Astrocyte of the hippocampus (primary cell): ENCODE results near the gene CNPY2.
A peak's percentile ranks its signal among the peaks of the same experiment; 100 is the strongest.
"Not testable (repeated sequence)": the region's sequence is repeated elsewhere in the genome, so short reads cannot be mapped to it uniquely, and the experiment has no call there.

Source experiments
- DNase-seq: peaks from one replicate; pipeline ENCODE4 v3.0.0; 2011; ENCODE audit warnings: low read depth, low spot score

The CNPY2 gene

DNA sequence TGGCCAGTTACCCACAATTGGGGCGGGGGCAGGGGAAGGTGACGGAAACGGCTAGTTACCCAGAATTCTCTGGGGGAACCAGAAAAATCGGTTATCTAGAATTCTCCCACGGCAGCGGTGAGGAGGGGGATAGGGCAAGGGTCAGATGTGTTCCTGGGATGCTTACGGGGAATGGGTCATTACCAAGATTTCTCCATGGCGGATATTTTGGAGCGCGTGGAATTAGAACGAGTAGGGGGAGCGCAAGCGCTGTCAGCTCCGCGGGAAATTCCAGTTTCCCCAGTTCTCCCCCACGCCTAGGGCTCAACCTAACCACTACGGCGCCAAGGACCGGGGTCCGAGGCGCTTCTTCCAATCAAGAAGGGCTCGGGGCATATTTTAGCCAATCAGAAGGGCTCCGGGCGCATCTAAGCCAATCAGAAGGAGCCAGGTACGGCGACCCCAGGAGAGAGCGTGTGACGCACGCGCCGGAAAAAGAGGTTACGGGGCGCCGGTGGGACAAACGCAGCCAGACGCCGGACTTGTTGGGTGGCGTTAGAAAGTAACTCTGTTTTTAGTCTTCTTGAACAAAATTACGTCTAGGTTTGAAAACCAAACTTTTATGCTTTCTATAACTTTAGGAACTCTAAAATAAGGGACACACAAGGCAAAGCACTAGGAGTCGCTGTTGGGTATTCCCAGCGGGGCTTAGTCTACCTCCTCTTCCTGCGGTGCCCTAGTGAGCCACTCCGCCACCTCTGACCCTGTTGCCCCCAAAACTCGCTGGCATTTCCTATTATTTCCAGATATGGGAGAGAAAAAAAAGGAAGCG is 18.1 kb upstream of the CNPY2 start, which contains the start of gene PAN2:
PAN2 (minus strand) TSS at position 322 of the 811 bp plus-strand sequence. CDS start 906 bp downstream, outside the sequence.
- DNase-seq = peak; percentile 99

DNA sequence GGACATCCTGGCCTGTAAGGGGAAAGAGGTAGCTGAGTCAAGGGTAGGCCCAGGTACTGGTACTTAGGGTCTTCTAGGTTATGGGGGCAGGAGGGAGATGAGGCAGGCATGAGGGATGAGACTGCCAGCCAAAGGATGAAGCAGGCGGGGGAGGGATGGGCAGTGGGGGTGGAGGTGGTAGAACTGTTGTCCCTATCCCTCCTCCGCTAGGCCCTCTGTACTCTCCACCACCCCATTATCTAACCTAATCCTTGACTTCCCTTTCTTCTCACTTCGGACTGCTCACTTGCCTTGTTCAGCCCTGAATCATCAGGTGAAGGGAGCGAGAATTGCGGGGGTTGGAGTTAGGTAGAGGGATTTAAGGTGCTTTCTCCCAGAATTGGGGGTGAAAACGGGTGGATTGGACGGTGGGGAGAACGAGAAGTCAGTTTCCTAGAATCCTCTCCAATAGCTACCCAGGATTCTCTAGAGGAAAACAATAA is 17.4 kb upstream of the CNPY2 start:
- no peak for DNase-seq

GRCh38 chr12:56332512-56333196 is 16.9 kb upstream of the CNPY2 start:
- no peak for DNase-seq

GRCh38 chr12:56330936-56331490 is 15.2 kb upstream of the CNPY2 start:
- no peak for DNase-seq

DNA sequence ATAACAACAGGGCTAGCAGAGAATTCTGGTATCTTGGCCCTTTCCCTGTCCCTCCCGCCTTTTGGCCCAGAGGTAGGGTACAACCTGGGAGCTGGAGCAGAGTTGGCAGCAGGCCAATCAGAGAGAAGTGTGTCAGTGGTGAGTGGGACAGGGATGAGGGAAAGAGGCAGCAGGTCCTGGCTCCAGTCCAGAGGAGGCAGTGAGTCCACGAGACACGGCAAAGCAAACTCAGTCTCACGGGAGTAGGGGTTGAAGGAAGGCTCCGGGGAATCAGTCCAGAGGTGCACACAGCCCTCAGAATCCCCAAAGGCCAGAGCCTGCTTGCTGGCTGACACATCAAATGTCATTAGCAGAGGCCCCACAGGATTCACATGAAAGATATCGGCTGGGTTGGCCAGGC is 10.7 kb upstream of the CNPY2 start:
- no peak for DNase-seq

- DNase-seq = no peak
Measured at GRCh38 chr12:56326126-56326525, 10.3 kb upstream of the CNPY2 start.

DNA sequence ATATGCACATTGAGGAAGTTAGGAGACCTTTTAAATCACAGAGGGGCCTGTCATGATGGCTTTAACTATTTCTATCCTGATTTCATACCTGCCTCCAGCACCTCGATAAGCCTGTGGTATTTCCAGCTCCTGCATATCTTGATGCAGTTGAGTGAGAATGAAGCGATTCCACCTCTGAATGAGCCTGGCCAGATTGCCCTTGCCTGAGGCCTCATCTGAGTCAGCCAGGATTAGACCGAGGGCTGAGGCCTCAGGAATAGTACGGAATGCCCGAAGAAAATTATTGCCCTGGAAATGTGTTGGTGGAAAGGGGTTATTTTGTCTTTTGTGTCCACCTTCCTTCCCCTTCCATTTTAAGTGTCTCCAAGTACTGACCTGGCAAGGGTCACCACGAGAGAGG is 8.4 kb upstream of the CNPY2 start:
- DNase-seq = no peak

DNA sequence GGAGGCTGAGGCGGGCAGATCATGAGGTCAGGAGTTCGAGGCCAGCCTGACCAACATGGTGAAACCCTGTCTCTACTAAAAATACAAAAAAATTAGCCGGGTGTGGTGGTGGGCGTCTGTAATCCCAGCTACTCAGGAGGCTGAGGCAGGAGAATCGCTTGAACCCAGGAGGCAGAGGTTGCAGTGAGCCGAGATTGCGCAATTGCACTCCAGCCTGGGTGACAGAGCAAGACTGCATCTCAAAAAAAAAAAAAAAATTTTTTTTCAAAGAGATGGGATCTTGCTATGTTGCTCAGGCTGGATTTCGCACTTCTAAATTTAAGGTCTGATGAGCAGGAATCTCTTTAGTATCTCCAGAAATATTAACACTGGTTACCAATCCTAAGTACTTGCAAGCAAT is 5.8 kb upstream of the CNPY2 start:
- DNase-seq = not testable (repeated sequence)

DNA sequence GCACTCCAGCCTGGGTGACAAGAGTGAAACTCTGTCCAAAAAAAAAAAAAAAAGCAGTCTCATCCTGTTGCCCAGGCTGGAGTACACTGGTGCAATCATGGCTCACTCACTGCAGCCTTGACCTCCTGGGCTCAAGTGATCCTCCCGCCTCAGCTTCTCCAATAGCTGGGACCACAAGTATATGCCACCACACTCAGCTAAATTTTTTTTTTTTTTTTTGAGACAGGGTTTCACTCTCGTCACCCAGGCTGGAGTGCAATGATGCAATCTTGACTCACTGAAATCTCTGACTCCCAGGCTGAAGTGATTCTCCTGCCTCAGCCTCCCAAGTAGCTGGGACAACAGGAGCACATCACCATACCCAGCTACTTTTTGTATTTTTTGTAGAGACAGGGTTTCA is 5.2 kb upstream of the CNPY2 start:
- DNase-seq = no peak

- DNase-seq = no peak
Measured at GRCh38 chr12:56317675-56318074, 1.9 kb upstream of the CNPY2 start.

DNA sequence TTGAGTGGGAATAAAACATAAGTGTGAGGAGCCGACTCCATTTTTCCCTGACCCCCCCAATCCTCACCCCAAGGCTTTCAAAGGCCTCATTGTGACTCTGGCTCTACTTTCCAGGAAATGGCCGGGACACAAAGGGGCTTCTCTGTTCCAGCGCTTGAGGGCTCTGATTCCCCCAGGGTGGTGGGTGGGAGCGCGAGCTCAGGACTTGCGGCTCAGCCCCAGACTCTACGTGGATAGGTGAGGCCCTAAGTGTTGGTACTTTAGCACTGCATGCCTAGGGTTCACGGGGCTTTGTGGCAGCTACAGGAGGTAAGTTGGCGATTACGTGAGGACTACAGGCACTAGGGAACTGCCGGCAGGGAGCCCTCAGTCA is 553 bp downstream of the CNPY2 start:
- peak; percentile 47 for DNase-seq

- DNase-seq = no peak
Measured at GRCh38 chr12:56311003-56311402, 4.8 kb downstream of the CNPY2 start.

DNA sequence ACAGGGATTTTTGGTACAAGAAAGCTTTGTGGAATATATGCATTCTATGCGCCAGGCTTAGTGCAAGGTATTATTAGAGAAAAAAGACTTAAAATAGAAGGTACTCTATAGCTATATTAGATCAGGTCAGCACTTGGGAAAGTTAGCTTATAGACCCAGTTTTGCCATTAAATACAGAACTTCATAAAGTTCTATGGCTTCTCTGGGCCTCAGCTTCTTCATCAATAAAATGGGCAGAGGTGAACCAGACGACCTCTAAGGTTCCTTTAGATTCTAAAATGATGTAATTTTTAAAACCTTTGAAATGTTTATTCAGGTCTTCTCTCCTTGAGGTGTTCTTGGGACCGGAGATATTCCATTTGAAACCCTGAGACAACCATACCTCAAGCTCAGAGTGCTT is 7.1 kb downstream of the CNPY2 start:
- no peak for DNase-seq

GRCh38 chr12:56307221-56307965 is 8.4 kb downstream of the CNPY2 start:
- DNase-seq = no peak

- DNase-seq = no peak
Measured at GRCh38 chr12:56304872-56305590, 10.8 kb downstream of the CNPY2 start.

DNA sequence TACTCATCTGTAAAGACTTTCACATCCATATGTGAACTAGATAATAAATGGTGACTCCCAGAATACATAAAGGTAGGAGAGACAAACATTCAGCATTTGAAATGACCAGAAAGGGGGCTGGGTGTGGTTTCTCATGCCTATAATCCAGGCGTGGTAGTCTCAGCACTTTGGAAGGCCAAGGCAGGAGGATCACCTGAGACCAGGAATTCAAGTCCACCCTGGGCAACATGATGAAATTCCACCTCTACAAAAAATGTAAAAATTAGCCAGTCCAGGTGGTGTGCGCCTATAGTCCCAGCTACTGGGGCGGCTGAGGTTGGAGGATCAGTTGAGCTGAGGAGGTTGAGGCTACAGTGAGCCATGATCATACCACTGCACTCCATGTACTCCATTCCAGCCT is 11.5 kb downstream of the CNPY2 start:
- no peak for DNase-seq

GRCh38 chr12:56300644-56301464 is 14.9 kb downstream of the CNPY2 start:
- no peak for DNase-seq

DNA sequence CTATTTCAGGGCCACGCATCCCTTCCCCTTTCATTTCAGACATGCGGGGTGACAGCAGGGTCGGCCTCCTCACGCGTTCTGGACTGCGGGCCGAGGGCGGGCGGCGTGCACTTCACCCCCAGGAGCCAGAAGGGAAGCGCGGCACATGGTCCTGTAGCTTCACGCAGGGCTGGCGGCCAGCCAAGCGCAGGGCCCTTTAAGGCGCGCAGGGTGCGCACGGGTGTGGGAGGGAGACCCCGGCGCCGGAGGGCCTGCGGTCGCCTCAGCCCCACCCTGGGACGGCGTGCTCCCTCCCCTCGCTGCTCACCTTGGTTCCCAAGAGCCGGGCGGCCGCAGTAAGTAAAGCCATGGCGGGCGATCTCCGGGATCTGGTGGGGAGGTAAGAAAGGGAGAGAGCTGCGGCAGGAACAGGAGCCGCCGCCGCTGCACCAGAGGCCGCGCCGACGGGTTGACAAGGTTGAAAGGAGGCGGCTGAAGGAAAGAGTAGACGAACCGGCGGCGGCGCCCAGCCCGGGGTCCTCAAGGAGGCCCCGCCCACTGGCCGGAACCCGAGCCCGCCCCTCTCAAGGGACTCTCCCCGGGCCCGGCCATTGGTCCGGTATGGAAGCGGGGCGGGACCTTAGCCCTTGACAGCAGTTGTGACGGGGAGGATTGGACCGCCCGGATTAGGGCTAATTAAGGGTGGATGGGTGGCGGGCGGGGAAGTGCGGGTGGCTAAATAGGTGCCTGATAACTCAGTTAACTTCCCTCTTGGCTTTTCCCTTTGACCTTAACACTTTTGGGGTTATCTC is 15.7 kb downstream of the CNPY2 start, which contains the start of gene CS:
CS (minus strand) TSS at position 478 of the 791 bp plus-strand sequence; CDS start at position 349, 129 bp downstream.
- peak; percentile 99 for DNase-seq

- peak; percentile 8 for DNase-seq
Measured at GRCh38 chr12:56299308-56299852, 16.4 kb downstream of the CNPY2 start.
